GM12891 (cell line): Measurements from ENCODE around the gene DTNA.
"Not testable (repeated sequence)": the region's sequence is repeated elsewhere in the genome, so short reads cannot be mapped to it uniquely, and the experiment has no call there.

Source experiments
- POLR2A ChIP-seq: IDR thresholded peaks from 2 replicates; pipeline ENCODE4 v1.6.1; 2011; ENCODE audit warnings: low read depth, low read length, control low read depth
- POLR2AphosphoS5 ChIP-seq: IDR thresholded peaks from 2 replicates; pipeline ENCODE4 v1.6.1; 2011; ENCODE audit warnings: low read depth, low read length, control low read depth
- SPI1 ChIP-seq: IDR thresholded peaks from 2 replicates; pipeline ENCODE4 v1.6.1; 2011; ENCODE audit warnings: low read depth, low read length, control low read depth
- TAF1 ChIP-seq: IDR thresholded peaks from 2 replicates; pipeline ENCODE4 v1.6.1; 2011; ENCODE audit warnings: low read depth, low read length, control low read depth

DNA sequence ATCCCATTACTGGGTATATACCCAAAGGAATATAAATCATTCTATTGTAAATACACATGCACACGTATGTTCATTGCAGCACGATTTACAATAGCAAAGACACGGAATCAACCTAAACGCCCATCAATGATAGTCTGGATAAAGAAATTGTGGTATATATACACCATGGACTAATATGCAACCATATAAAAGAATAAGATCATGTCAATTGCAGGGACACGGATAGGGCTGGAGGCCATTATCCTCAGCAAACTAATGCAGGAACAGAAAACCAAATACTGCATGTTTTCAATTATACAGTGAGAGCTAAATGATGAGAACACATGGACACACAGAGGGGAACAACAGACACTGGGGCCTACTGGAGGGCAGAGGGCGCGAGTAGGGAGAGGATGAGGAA is 206.4 kb downstream of the DTNA start:
- TF ChIP-seq POLR2A, POLR2AphosphoS5, TAF1, SPI1: not testable (repeated sequence)
